ENCODE results near the gene ZIC1. TPM values are rescaled to one million over a fixed set of nuclear protein-coding genes. Genes with fewer than 3 reads are reported as not detected.

The ZIC1 gene
- total and polyA plus RNA-seq, 9 of the 15 experiments (the other 6 are each of a cell fraction or from before 2014, with no cell fraction given) = 0.21 to 0.42 TPM; not detected in 7

DNA sequence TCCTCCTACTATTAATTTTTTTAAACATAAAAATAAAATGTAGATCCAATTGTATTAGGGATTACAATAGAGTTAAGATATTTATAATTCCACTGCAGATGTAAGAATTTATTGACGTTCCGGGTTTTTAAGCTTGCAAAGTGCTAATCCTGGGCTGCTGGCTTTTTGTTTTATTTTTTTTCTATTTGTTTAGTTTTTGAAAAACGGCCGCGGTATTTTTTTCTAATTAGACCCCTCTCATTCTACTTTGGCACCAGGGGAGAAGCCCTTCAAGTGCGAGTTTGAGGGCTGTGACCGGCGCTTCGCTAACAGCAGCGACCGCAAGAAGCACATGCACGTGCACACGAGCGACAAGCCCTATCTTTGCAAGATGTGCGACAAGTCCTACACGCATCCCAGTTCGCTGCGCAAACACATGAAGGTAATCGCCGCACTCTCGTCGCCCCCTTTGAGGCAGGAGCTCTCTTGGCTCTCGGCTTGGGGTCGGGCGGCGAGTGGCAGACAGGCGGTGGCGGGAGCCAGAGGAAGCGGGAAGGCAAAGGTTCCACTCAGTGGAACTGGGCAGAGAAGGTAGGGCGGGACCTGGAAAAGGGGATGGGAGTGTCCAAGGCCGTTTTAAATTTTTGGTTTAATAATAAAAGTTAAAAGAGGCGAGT, 3.2 kb downstream of the ZIC1 start:
- in situ Hi-C loops (cut with MboI) = no loop called here
- no peaks in the 10 kb centered on the region for H3K9me3 ChIP-seq (replicated peaks; ENCODE audit: control insufficient read depth, insufficient read depth, low read depth, low read length)
- DNase-seq (ENCODE audit: extremely low read depth in 1 of 4, low spot score in 3 of 4) = no peak
- 14% methylated on average over 31 of the region's 32 CpGs for WGBS (ENCODE audit: insufficient coverage, low coverage, missing lambda C conversion rate)
- no TSS peak for BruUV-seq (replicated peaks)
- H3K9me1 ChIP-seq (ENCODE audit: control insufficient read depth, insufficient read depth, low read length) = no peaks in the 10 kb centered on the region
- no peaks in the 10 kb centered on the region for H4K20me1 ChIP-seq (replicated peaks; ENCODE audit: control insufficient read depth, insufficient read depth, low read length)
- no peak for ATAC-seq
- ChIA-PET CTCF (ENCODE audit: low intra/inter-chr PET ratio) (no interaction called here), POLR2A (no interaction called here)
- no peak for FAIRE-seq
- no peak overlapping the region for H3K4me2 ChIP-seq (ENCODE audit: insufficient read depth, low read length)
- H2AFZ ChIP-seq (ENCODE audit: low read depth, low read length) = no peak overlapping the region
- H3K4me3 ChIP-seq = no peak overlapping the region
- intact Hi-C loops (cut with micrococcal nuclease) = no loop called here
- H3K27me3 ChIP-seq (ENCODE audit: control insufficient read depth in 2 of 2, insufficient read depth in 2 of 2, low read length in 2 of 2) = peaks cover 3 to 27% of the 10 kb centered on the region in 2 experiments; a peak in 3 of 5 replicates
- peaks cover 0 to 4% of the 10 kb centered on the region in 2 experiments; a peak in 1 of 5 replicates for H3K4me1 ChIP-seq (replicated peaks in 1 of 2; ENCODE audit: control insufficient read depth in 2 of 2, insufficient read depth in 2 of 2, low read length in 2 of 2)
- H3K9ac ChIP-seq (ENCODE audit: insufficient read depth in 1 of 2, low read depth in 2 of 2, low read length in 2 of 2) = no peak overlapping the region
- no peaks in the 10 kb centered on the region for H3K36me3 ChIP-seq (ENCODE audit: control insufficient read depth, insufficient read depth, low read length)
- no peaks in the 10 kb centered on the region for H3K79me2 ChIP-seq (ENCODE audit: control insufficient read depth, insufficient read depth, low read length)
- H3K27ac ChIP-seq (ENCODE audit: extremely low read depth, low read depth, low read length) = no peak overlapping the region
- TF ChIP-seq ZZZ3 (IDR thresholded peaks at IDR 0.05) = no peak
- TF ChIP-seq, protein P1, sequence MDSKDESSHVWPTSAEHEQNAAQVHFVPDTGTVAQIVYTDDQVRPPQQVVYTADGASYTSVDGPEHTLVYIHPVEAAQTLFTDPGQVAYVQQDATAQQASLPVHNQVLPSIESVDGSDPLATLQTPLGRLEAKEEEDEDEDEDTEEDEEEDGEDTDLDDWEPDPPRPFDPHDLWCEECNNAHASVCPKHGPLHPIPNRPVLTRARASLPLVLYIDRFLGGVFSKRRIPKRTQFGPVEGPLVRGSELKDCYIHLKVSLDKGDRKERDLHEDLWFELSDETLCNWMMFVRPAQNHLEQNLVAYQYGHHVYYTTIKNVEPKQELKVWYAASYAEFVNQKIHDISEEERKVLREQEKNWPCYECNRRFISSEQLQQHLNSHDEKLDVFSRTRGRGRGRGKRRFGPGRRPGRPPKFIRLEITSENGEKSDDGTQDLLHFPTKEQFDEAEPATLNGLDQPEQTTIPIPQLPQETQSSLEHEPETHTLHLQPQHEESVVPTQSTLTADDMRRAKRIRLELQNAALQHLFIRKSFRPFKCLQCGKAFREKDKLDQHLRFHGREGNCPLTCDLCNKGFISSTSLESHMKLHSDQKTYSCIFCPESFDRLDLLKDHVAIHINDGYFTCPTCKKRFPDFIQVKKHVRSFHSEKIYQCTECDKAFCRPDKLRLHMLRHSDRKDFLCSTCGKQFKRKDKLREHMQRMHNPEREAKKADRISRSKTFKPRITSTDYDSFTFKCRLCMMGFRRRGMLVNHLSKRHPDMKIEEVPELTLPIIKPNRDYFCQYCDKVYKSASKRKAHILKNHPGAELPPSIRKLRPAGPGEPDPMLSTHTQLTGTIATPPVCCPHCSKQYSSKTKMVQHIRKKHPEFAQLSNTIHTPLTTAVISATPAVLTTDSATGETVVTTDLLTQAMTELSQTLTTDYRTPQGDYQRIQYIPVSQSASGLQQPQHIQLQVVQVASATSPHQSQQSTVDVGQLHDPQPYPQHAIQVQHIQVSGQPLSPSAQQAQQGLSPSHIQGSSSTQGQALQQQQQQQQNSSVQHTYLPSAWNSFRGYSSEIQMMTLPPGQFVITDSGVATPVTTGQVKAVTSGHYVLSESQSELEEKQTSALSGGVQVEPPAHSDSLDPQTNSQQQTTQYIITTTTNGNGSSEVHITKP (IDR thresholded peaks at IDR 0.05; ENCODE audit: partially characterized antibody) = no peak
- TF ChIP-seq, protein P2, sequence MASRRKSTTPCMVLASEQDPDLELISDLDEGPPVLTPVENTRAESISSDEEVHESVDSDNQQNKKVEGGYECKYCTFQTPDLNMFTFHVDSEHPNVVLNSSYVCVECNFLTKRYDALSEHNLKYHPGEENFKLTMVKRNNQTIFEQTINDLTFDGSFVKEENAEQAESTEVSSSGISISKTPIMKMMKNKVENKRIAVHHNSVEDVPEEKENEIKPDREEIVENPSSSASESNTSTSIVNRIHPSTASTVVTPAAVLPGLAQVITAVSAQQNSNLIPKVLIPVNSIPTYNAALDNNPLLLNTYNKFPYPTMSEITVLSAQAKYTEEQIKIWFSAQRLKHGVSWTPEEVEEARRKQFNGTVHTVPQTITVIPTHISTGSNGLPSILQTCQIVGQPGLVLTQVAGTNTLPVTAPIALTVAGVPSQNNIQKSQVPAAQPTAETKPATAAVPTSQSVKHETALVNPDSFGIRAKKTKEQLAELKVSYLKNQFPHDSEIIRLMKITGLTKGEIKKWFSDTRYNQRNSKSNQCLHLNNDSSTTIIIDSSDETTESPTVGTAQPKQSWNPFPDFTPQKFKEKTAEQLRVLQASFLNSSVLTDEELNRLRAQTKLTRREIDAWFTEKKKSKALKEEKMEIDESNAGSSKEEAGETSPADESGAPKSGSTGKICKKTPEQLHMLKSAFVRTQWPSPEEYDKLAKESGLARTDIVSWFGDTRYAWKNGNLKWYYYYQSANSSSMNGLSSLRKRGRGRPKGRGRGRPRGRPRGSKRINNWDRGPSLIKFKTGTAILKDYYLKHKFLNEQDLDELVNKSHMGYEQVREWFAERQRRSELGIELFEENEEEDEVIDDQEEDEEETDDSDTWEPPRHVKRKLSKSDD (conservative IDR thresholded peaks at IDR 0.05; ENCODE audit: low read length) = no peak
- TF ChIP-seq SIRT6 (IDR thresholded peaks at IDR 0.05; ENCODE audit: low read depth, low read length) = no peak
- no peak for TF ChIP-seq ELF2 (CRISPR knock-in tag; IDR thresholded peaks at IDR 0.05)
- TF ChIP-seq CREB1 (IDR thresholded peaks at IDR 0.05) = no peak
- no peak for TF ChIP-seq CREB1 (CRISPR knock-in tag; IDR thresholded peaks at IDR 0.05)
- no peak for TF ChIP-seq MAFK (IDR thresholded peaks at IDR 0.05; ENCODE audit: low read length)
- TF ChIP-seq, protein P3, sequence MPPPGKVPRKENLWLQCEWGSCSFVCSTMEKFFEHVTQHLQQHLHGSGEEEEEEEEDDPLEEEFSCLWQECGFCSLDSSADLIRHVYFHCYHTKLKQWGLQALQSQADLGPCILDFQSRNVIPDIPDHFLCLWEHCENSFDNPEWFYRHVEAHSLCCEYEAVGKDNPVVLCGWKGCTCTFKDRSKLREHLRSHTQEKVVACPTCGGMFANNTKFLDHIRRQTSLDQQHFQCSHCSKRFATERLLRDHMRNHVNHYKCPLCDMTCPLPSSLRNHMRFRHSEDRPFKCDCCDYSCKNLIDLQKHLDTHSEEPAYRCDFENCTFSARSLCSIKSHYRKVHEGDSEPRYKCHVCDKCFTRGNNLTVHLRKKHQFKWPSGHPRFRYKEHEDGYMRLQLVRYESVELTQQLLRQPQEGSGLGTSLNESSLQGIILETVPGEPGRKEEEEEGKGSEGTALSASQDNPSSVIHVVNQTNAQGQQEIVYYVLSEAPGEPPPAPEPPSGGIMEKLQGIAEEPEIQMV (tag; conservative IDR thresholded peaks at IDR 0.05; ENCODE audit: low read depth) = no peak
- TF ChIP-seq HDAC2 (IDR thresholded peaks at IDR 0.05) = no peak
- TF ChIP-seq, protein P4, sequence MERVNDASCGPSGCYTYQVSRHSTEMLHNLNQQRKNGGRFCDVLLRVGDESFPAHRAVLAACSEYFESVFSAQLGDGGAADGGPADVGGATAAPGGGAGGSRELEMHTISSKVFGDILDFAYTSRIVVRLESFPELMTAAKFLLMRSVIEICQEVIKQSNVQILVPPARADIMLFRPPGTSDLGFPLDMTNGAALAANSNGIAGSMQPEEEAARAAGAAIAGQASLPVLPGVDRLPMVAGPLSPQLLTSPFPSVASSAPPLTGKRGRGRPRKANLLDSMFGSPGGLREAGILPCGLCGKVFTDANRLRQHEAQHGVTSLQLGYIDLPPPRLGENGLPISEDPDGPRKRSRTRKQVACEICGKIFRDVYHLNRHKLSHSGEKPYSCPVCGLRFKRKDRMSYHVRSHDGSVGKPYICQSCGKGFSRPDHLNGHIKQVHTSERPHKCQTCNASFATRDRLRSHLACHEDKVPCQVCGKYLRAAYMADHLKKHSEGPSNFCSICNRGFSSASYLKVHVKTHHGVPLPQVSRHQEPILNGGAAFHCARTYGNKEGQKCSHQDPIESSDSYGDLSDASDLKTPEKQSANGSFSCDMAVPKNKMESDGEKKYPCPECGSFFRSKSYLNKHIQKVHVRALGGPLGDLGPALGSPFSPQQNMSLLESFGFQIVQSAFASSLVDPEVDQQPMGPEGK (CRISPR knock-in tag; IDR thresholded peaks at IDR 0.05; ENCODE audit: borderline replicate concordance) = no peak
- TF ChIP-seq FUS (optimal IDR thresholded peaks at IDR 0.05; ENCODE audit: low read depth, low read length) = no peak
